Measurements from ENCODE around the gene ALX1.

- no peak for TF ChIP-seq CTCF (IDR thresholded peaks at IDR 0.05)
- TF ChIP-seq EP300 (IDR thresholded peaks at IDR 0.05), result no peak
Measured at GRCh38 chr12:85274315-85274651, 5.7 kb upstream of the ALX1 start.

All from gastroesophageal sphincter (tissue), 3 donors.